ENCODE measurements around the gene ZBTB47. TPM values are rescaled to one million over a fixed set of nuclear protein-coding genes. Genes with fewer than 3 reads are reported as not detected.

ZBTB47 gene
- total and polyA plus RNA-seq, 12 donors = 52.2 to 145 (median 106) TPM

GRCh38 chr3:42612217-42612616 lies 41.3 kb upstream of the ZBTB47 start:
- TF ChIP-seq CTCF (IDR thresholded peaks at IDR 0.05) = no peak
- no peak overlapping the region for H3K4me3 ChIP-seq
- DNase-seq = no peak
- no peaks in the 10 kb centered on the region for H3K9me3 ChIP-seq
- peaks cover 0 to 47% (median 0%) of the 10 kb centered on the region in 9 donors for H3K36me3 ChIP-seq
- intact Hi-C loops (cut with DNase I) = no loop called here
- no peaks in the 10 kb centered on the region for H3K27me3 ChIP-seq
- H3K4me1 ChIP-seq = peaks cover 6 to 88% (median 61%) of the 10 kb centered on the region in 9 donors
- peak in 5 of 8 donors; percentile 23 to 64 (median 50) for ATAC-seq
- peak overlapping the region; percentile 11 to 76 (median 70) for H3K27ac ChIP-seq
- 54 to 78% methylated on average over 1 of the region's 1 CpG for whole genome bisulfite sequencing, 2 donors

DNA sequence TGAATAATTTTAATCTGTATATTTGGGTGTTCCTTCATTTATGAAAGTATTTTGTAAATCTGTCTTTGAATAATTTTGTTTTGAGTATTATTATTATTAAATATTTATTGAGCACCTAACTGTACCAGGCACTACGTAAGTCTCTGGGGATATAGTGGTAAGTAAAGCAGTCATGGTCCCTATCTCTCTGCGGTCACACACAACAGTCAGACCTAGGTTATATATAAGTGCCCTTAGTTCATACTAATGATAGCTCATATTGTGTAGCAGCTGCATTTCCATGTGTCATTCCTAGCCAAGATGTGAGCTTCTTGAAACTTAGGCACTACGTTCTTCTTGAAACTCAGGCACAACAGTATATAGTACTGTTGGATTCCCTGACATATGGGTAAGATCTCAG lies 40.6 kb upstream of the ZBTB47 start:
- 73 to 77% methylated on average over 3 of the region's 3 CpGs for WGBS, 2 donors
- TF ChIP-seq CTCF (IDR thresholded peaks at IDR 0.05) = no peak
- intact Hi-C loops (cut with DNase I) = no loop called here
- Histone ChIP-seq H3K4me3 (no peak overlapping the region), H3K9me3 (no peaks in the 10 kb centered on the region), H3K27ac (peak overlapping the region in 9 of 10 donors; percentile 10 to 76 (median 62)), H3K4me1 (peaks cover 6 to 88% (median 61%) of the 10 kb centered on the region in 9 donors), H3K27me3 (no peaks in the 10 kb centered on the region), H3K36me3 (peaks cover 0 to 50% (median 0%) of the 10 kb centered on the region in 9 donors)
- DNase-seq (no peak), ATAC-seq (peak in 2 of 8 donors; percentile 14 to 39)

DNA sequence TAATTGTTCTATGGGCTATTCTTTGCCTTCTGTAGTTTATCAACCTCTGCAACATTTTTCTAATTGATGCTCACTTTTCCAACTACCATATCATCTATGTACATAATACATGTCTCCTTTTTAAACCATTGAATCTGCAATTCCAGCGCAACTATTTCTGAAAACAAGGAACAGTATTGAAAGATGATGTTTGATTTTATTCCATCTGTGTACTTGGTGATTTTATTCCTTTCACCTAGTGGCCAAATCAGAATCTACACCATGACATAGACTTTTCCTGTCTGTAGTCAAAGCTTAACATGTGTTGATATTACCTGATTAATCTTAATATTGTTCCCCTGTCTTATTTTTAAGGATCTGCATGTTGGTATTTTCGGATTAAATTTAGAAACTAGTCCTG lies 40.0 kb upstream of the ZBTB47 start:
- DNase-seq = no peak
- intact Hi-C loops (cut with DNase I) = no loop called here
- Histone ChIP-seq H3K36me3 (peaks cover 0 to 50% (median 1%) of the 10 kb centered on the region in 9 donors), H3K9me3 (no peaks in the 10 kb centered on the region), H3K4me3 (no peak overlapping the region), H3K4me1 (peaks cover 6 to 84% (median 57%) of the 10 kb centered on the region in 9 donors), H3K27me3 (no peaks in the 10 kb centered on the region), H3K27ac (peak overlapping the region in 8 of 10 donors; percentile 38 to 76 (median 63))
- WGBS, 2 donors = 71 to 74% methylated on average over 2 of the region's 2 CpGs
- no peak for ATAC-seq
- peak in 7 of 9 donors; percentile 24 to 57 (median 47) for TF ChIP-seq CTCF (IDR thresholded peaks at IDR 0.05)

- ATAC-seq = peak in 1 of 8 donors; percentile 41
- Histone ChIP-seq H3K4me3 (no peak overlapping the region), H3K27ac (peak overlapping the region in 1 of 10 donors; percentile 18), H3K4me1 (peaks cover 0 to 17% (median 0%) of the 10 kb centered on the region in 9 donors), H3K27me3 (no peaks in the 10 kb centered on the region), H3K36me3 (peaks cover 0 to 99% (median 49%) of the 10 kb centered on the region in 9 donors), H3K9me3 (no peaks in the 10 kb centered on the region)
- DNase-seq = no peak
- intact Hi-C loops (cut with DNase I) = no loop called here
- TF ChIP-seq CTCF (IDR thresholded peaks at IDR 0.05) = no peak
- WGBS, 2 donors = 95 to 97% methylated on average over 2 of the region's 2 CpGs
Measured at GRCh38 chr3:42631620-42632019, 21.9 kb upstream of the ZBTB47 start.
